IMR-90 (cell line): Measurements from ENCODE around the gene PODNL1. TPM values are rescaled to one million over a fixed set of nuclear protein-coding genes. Genes with fewer than 3 reads are reported as not detected.
A peak's percentile ranks its signal among the peaks of the same experiment; 100 is the strongest.

Source experiments
- ATAC-seq: fragments of 200-7000 bp; cut with Tn5 transposase; 2 replicates; pipeline ENCODE4 v1.9.1; 2020; ENCODE audit warnings: low read depth, mild to moderate bottlenecking, moderate library complexity
- BruUV-seq: library from RNA; stranded (reverse); fragments of 400-500 nt; replicated peaks from 2 replicates; lab custom pipeline; 2021; lab: Mats Ljungman, UMichigan
- CTCF ChIA-PET: fragments of 300-600 bp; formaldehyde crosslinking; extraction: SDS; loops from one replicate; lab custom pipeline; 2021; ENCODE audit warnings: antibody characterized with exemption; lab: Yijun Ruan, JAX
- POLR2A ChIA-PET: fragments of 300-600 bp; sonication (Branson Sonifier 250); formaldehyde crosslinking; loops from one replicate; lab custom pipeline; 2022; ENCODE audit warnings: antibody characterized with exemption; ENCODE audit not compliant: unreplicated experiment; lab: Charles Lee
- DNase-seq: peaks from one replicate; pipeline ENCODE4 v3.0.0; 2013
- H2AFZ ChIP-seq: replicated peaks from 2 replicates; pipeline ENCODE3; 2013; ENCODE audit warnings: low read length, mild to moderate bottlenecking; ENCODE audit not compliant: poor library complexity
- H2AK5ac ChIP-seq: 2 replicates; pipeline ENCODE4 v1.6.1; 2013; ENCODE audit warnings: low read depth, low read length, inconsistent platforms
- H2AK9ac ChIP-seq: replicated peaks from 2 replicates; pipeline ENCODE3; 2013; ENCODE audit warnings: mild to moderate bottlenecking, low read depth, low read length, moderate library complexity; ENCODE audit not compliant: poor library complexity
- H2BK120ac ChIP-seq: 2 replicates; pipeline ENCODE4 v1.6.1; 2013; ENCODE audit warnings: low read depth, low read length, inconsistent platforms
- H2BK15ac ChIP-seq: 3 replicates; pipeline ENCODE4 v1.6.1; 2013; ENCODE audit warnings: low read depth, low read length, inconsistent platforms
- H2BK20ac ChIP-seq: 2 replicates; pipeline ENCODE4 v1.6.1; 2013; ENCODE audit warnings: low read depth, mild to moderate bottlenecking, inconsistent platforms, low read length, moderate library complexity
- H2BK5ac ChIP-seq: 2 replicates; pipeline ENCODE4 v1.6.1; 2013; ENCODE audit warnings: mild to moderate bottlenecking, low read depth, low read length, inconsistent platforms; ENCODE audit not compliant: poor library complexity, severe bottlenecking
- H3K14ac ChIP-seq: replicated peaks from 2 replicates; pipeline ENCODE4 v1.6.1; 2013; ENCODE audit warnings: low read depth, low read length, inconsistent platforms
- H3K18ac ChIP-seq: 2 replicates; pipeline ENCODE4 v1.6.1; 2013; ENCODE audit warnings: low read depth, low read length, control low read depth
- H3K23ac ChIP-seq: 2 replicates; pipeline ENCODE4 v1.6.1; 2013; ENCODE audit warnings: low read depth, low read length, inconsistent platforms
- H3K27ac ChIP-seq: 2 replicates; pipeline ENCODE4 v1.5.1; 2013; ENCODE audit warnings: mild to moderate bottlenecking, control low read depth, low read length; ENCODE audit not compliant: insufficient read depth
- H3K27me3 ChIP-seq: 2 replicates; pipeline ENCODE4 v1.6.1; 2013; ENCODE audit warnings: low read length; ENCODE audit not compliant: control insufficient read depth, insufficient read depth
- H3K36me3 ChIP-seq: 2 replicates; pipeline ENCODE4 v1.6.1; 2013; ENCODE audit warnings: low read length, mixed read lengths; ENCODE audit not compliant: control insufficient read depth, insufficient read depth
- H3K4ac ChIP-seq: 2 replicates; pipeline ENCODE4 v1.6.1; 2013; ENCODE audit warnings: low read depth, low read length, inconsistent platforms
- H3K4me1 ChIP-seq: 2 replicates; pipeline ENCODE4 v1.6.1; 2013; ENCODE audit warnings: low read length, mixed read lengths; ENCODE audit not compliant: control insufficient read depth, insufficient read depth
- H3K4me2 ChIP-seq: 2 replicates; pipeline ENCODE4 v1.6.1; 2013; ENCODE audit warnings: low read depth, mild to moderate bottlenecking, control low read depth, low read length, moderate library complexity
- H3K4me3 ChIP-seq: 2 replicates; pipeline ENCODE4 v1.5.1; 2013; ENCODE audit warnings: low read depth, mild to moderate bottlenecking, control low read depth, low read length, moderate library complexity; ENCODE audit not compliant: insufficient read depth
- H3K56ac ChIP-seq: 2 replicates; pipeline ENCODE4 v1.6.1; 2013; ENCODE audit warnings: low read length, inconsistent platforms; ENCODE audit not compliant: insufficient read depth; ENCODE audit errors: extremely low read depth
- H3K79me1 ChIP-seq, 2 experiments: 2 replicates each; pipeline ENCODE4 v1.6.1; 2013; ENCODE audit warnings: low read length in 2 of 2, inconsistent platforms in 1 of 2, low read depth in 1 of 2
- H3K9ac ChIP-seq: 2 replicates; pipeline ENCODE4 v1.6.1; 2013; ENCODE audit warnings: low read depth, low read length, control low read depth
- H3K9me1 ChIP-seq: 2 replicates; pipeline ENCODE4 v1.6.1; 2013; ENCODE audit warnings: low read length, inconsistent platforms; ENCODE audit not compliant: insufficient read depth
- H3K9me3 ChIP-seq: 2 replicates; pipeline ENCODE4 v1.6.1; 2013; ENCODE audit warnings: low read length; ENCODE audit not compliant: control insufficient read depth, insufficient read depth
- H4K20me1 ChIP-seq: 2 replicates; pipeline ENCODE4 v1.6.1; 2013; ENCODE audit warnings: low read length, inconsistent platforms; ENCODE audit not compliant: insufficient read depth
- H4K5ac ChIP-seq: 2 replicates; pipeline ENCODE4 v1.6.1; 2013; ENCODE audit warnings: mild to moderate bottlenecking, low read depth, low read length, control low read depth
- H4K8ac ChIP-seq, 2 experiments: 2 replicates each; pipeline ENCODE4 v1.6.1; 2013; ENCODE audit warnings: low read depth in 2 of 2, low read length in 2 of 2, control low read depth in 1 of 2, inconsistent platforms in 1 of 2
- H4K91ac ChIP-seq: 2 replicates; pipeline ENCODE4 v1.6.1; 2013; ENCODE audit warnings: low read depth, low read length, inconsistent platforms; ENCODE audit not compliant: insufficient read depth
- BHLHE40 ChIP-seq: fragments of 150-350 bp; IDR thresholded peaks from 2 replicates; pipeline ENCODE4 v1.6.1; 2016; ENCODE audit warnings: mild to moderate bottlenecking, low read depth, low read length
- CHD1 ChIP-seq: IDR thresholded peaks from 2 replicates; pipeline ENCODE4 v1.6.1; 2012; ENCODE audit warnings: low read depth, low read length, improper control_type of control experiment
- MAFK ChIP-seq: IDR thresholded peaks from 2 replicates; pipeline ENCODE4 v1.6.1; 2012; ENCODE audit warnings: low read depth, low read length, improper control_type of control experiment
- MAZ ChIP-seq: IDR thresholded peaks from 2 replicates; pipeline ENCODE4 v1.6.1; 2012; ENCODE audit warnings: low read depth, mild to moderate bottlenecking, low read length, improper control_type of control experiment, moderate library complexity, borderline replicate concordance
- MXI1 ChIP-seq: IDR thresholded peaks from 2 replicates; pipeline ENCODE4 v1.6.1; 2012; ENCODE audit warnings: low read depth, mild to moderate bottlenecking, low read length, moderate library complexity, borderline replicate concordance
- NFE2L2 ChIP-seq: fragments of 150-350 bp; IDR thresholded peaks from 2 replicates; pipeline ENCODE4 v1.6.1; 2016; ENCODE audit warnings: low read depth, mild to moderate bottlenecking, low read length
- POLR2A ChIP-seq: IDR thresholded peaks from 2 replicates; pipeline ENCODE4 v1.6.1; 2012; ENCODE audit warnings: mild to moderate bottlenecking, low read depth, low read length
- RAD21 ChIP-seq: IDR thresholded peaks from 2 replicates; pipeline ENCODE4 v1.6.1; 2012; ENCODE audit warnings: low read length, improper control_type of control experiment
- RCOR1 ChIP-seq: IDR thresholded peaks from 2 replicates; pipeline ENCODE4 v1.6.1; 2012; ENCODE audit warnings: mild to moderate bottlenecking, low read length, improper control_type of control experiment; ENCODE audit not compliant: insufficient replicate concordance
- RFX5 ChIP-seq: IDR thresholded peaks from 2 replicates; pipeline ENCODE4 v1.8.0; 2012; ENCODE audit warnings: low read depth, mild to moderate bottlenecking, low read length, moderate library complexity
- SMC3 ChIP-seq: fragments of 150-350 bp; IDR thresholded peaks from 2 replicates; pipeline ENCODE4 v1.6.1; 2016; ENCODE audit warnings: low read depth, mild to moderate bottlenecking, antibody characterized with exemption, low read length, moderate library complexity
- WGBS, 2 experiments: methylation state at CpG; one replicate each; pipeline versions ENCODE4 v1.1.5 to v1.1.7; 2013; ENCODE audit warnings: missing lambda C conversion rate in 2 of 2; ENCODE audit not compliant: insufficient read length in 1 of 2; ENCODE audit errors: extremely low coverage in 2 of 2; 5-methylcytosine and 5-hydroxymethylcytosine counted together
- dilution Hi-C: fragments of 300-500 bp; cut with HindIII; formaldehyde crosslinking; loops from one replicate; pipeline ENCODE4 v1.14.3; 2018; ENCODE audit warnings: low sequenced_read_pairs; ENCODE audit not compliant: unreplicated experiment
- in situ Hi-C: fragments of 300-500 bp; cut with MboI; formaldehyde crosslinking; loops from 3 replicates; pipeline ENCODE4 v1.14.3; 2019; ENCODE audit warnings: low sequenced_read_pairs, inconsistent platforms, mixed read lengths
- intact Hi-C: fragments of 100-400 bp; cut with micrococcal nuclease; formaldehyde crosslinking; loops from 2 replicates; pipeline ENCODE4 v1.10.0; 2022
- polyA plus RNA-seq, 3 experiments: library from polyadenylated mRNA; depleted of rRNA; stranded (reverse); fragments of >200 nt; gene quantifications; 2 replicates each; pipeline ENCODE4 v1.2.3, GENCODE V29; 2012; ENCODE audit warnings: low replicate concordance in 1 of 3
- total RNA-seq: library from RNA; depleted of rRNA; stranded (reverse); fragments of >200 nt; gene quantifications from 2 replicates; pipeline ENCODE4 v1.2.3, GENCODE V29; 2012
- TF ChIP-seq, protein P1 (sequence below): fragments of 150-350 bp; IDR thresholded peaks from 2 replicates; pipeline ENCODE4 v1.6.1; 2016; ENCODE audit warnings: low read depth, mild to moderate bottlenecking, low read length, moderate library complexity, borderline replicate concordance

The PODNL1 gene
- total and polyA plus RNA-seq, 2 of the 4 experiments (the other 2 are of a cell fraction): under 0.01 to 2.4 TPM

GRCh38 chr19:13978351-13979243 is 40.4 kb upstream of the PODNL1 start:
- H3K4me2 ChIP-seq: no peak overlapping the region
- 30% methylated on average over 17 of the region's 74 CpGs; no CpG with 5 or more reads in 1 of the 2 experiments for WGBS, 2 experiments
- no peaks in the 10 kb centered on the region for H4K20me1 ChIP-seq
- no peak overlapping the region for H3K4ac ChIP-seq
- H3K56ac ChIP-seq: no peak overlapping the region
- no peak overlapping the region for H2BK5ac ChIP-seq
- H4K91ac ChIP-seq: no peak overlapping the region
- CTCF ChIA-PET: no interaction called here
- in situ Hi-C loops: no loop called here
- DNase-seq (no peak), ATAC-seq (no peak; the same call in none of the 2 replicates)
- dilution Hi-C loops: no loop called here
- no peak overlapping the region for H3K4me3 ChIP-seq
- no peak overlapping the region for H3K14ac ChIP-seq
- no peak overlapping the region for H2AK5ac ChIP-seq
- no TSS peak for BruUV-seq
- H4K8ac ChIP-seq: no peak overlapping the region
- peak overlapping the region; percentile 58 for H2AFZ ChIP-seq
- TF ChIP-seq SMC3 (no peak), MAFK (no peak), NFE2L2 (no peak), POLR2A (no peak), CHD1 (no peak), RCOR1 (no peak), RFX5 (no peak), MAZ (no peak), MXI1 (no peak), RAD21 (no peak), BHLHE40 (no peak)
- TF ChIP-seq, protein P1, sequence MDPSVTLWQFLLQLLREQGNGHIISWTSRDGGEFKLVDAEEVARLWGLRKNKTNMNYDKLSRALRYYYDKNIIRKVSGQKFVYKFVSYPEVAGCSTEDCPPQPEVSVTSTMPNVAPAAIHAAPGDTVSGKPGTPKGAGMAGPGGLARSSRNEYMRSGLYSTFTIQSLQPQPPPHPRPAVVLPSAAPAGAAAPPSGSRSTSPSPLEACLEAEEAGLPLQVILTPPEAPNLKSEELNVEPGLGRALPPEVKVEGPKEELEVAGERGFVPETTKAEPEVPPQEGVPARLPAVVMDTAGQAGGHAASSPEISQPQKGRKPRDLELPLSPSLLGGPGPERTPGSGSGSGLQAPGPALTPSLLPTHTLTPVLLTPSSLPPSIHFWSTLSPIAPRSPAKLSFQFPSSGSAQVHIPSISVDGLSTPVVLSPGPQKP: no peak
- intact Hi-C loops: no loop called here
- peak overlapping the region; percentile 16 for H2AK9ac ChIP-seq
- no peaks in the 10 kb centered on the region for H3K9me1 ChIP-seq
- POLR2A ChIA-PET: no interaction called here
- H4K5ac ChIP-seq: no peak overlapping the region
- H3K27me3 ChIP-seq: no peaks in the 10 kb centered on the region
- no peak overlapping the region for H2BK120ac ChIP-seq
- H3K27ac ChIP-seq: no peak overlapping the region
- H3K23ac ChIP-seq: no peak overlapping the region
- H3K9me3 ChIP-seq: no peaks in the 10 kb centered on the region
- H2BK15ac ChIP-seq: no peak overlapping the region
- no peak overlapping the region for H3K9ac ChIP-seq
- H3K36me3 ChIP-seq: peaks cover 12% of the 10 kb centered on the region; the same call in 1 of the 2 replicates
- H3K79me1 ChIP-seq: no peaks in the 10 kb centered on the region
- H3K4me1 ChIP-seq: no peaks in the 10 kb centered on the region
- no peak overlapping the region for H3K18ac ChIP-seq
- H2BK20ac ChIP-seq: no peak overlapping the region
